Adipose tissue (tissue), 3 donors: ENCODE measurements around the gene CTXN3. TPM values are rescaled to one million over a fixed set of nuclear protein-coding genes. Genes with fewer than 3 reads are reported as not detected.

Source experiments
- H3K27ac ChIP-seq: one replicate; pipeline ENCODE4 v1.5.1; 2013; ENCODE audit warnings: low read depth, low read length
- WGBS, 3 donors: extraction: QIAGEN DNeasy Blood & Tissue Kit; methylation state at CpG; one replicate each; pipeline ENCODE4 v1.1.7; 2013; 5-methylcytosine and 5-hydroxymethylcytosine counted together
- polyA plus RNA-seq, 3 donors: library from polyadenylated mRNA; stranded (reverse); fragments of 200-250 nt; gene quantifications; one replicate each; pipeline ENCODE4 v1.2.3, GENCODE V29; 2013
- donor health status: healthy with polysubstance abuse.
- donor health status: Bipolar disorder and iron deficiency.
- donor health status: healthy.

The CTXN3 gene
- not detected for polyA plus RNA-seq

DNA sequence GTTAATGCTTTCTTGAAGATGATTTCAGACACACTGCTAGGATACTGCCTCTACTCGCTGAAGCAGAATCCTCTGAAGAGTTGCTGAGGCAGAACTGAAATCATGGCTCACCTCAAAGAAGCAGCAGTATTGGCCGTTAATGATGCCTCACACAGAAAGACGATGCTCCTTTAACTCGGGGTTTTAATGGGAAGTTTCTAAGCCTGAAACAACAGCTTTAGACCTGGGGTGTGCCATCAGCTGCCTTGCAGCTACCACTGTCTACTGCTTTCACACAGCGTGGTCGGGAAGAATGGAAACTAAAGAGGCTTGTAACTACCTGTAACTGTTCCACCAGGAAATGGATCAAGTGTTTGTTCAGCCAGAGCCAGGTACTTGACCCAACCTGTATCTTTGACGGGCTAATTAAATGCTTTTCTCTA lies at the start of gene CTXN3:
Gene CTXN3 (plus strand): TSS at position 65 of the 422 bp plus-strand sequence. CDS start 8,440 bp downstream, outside the sequence.
- 42 to 80% (median 79%) methylated on average over 7 of the region's 7 CpGs for whole genome bisulfite sequencing, 3 donors
- no peak within 1 kb of the TSS for H3K27ac ChIP-seq

DNA sequence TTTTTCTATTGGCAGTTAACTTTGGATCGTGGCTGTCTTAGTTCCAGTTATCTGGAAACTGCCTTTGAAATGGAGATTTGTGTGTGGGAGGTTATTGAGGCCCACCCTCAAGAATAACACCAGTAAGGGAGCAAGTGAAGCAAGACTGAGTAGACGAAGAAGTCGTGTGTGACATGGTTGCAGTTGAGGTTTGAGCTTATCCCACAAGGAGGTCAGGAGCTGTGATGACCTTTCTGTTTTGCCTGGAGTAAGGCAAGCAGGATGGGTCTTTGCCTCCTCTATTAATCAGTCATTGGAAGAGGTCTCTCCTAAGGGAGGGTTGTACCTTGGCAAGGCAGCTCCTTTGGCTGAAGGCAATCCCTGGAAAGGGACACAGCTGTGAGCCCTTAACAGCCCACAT lies 49.6 kb upstream of the CTXN3 start:
- no peak overlapping the region for H3K27ac ChIP-seq
- 75 to 90% (median 78%) methylated on average over 3 of the region's 3 CpGs for WGBS, 3 donors

DNA sequence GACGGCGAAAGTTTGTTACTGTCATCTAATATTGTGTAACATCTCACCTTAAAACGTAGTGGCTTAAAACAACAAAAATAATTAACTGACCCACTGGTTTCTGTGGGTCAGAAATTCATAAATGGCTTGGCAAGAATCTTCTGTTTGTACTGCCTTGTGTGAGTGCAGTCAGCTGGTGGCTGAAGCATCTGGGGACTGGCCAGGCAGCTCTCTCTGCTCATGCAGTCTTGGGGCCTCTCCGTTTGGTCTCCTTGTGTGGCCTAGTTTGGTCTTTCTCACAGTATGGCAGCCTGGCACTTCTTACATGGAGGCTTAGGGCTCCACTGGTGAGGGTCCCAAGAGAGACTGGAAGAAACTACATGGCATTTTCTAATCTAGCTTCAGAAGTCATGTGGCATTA lies 49.0 kb upstream of the CTXN3 start:
- H3K27ac ChIP-seq, result no peak overlapping the region
- WGBS, 3 donors, result 52 to 85% (median 80%) methylated on average over 4 of the region's 4 CpGs

DNA sequence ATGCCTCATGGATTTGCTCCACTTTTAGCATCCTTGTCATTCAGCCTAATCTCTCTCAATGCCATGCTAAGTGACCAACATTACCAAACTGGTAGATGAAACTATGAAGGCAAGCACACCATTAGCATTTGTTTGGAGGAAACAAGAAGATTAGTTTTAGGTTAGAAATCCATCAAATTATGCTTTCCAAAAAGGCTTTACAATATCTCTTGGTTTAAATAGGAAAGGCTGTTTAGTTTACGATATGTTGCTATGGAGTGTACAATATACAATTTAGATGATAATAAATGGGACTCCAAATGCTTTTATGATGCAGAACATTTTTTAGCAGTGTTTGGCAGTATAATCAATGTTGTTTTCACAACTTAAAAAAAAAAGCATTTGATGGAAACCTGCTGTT lies 47.8 kb upstream of the CTXN3 start:
- WGBS, 3 donors, result 71 to 74% (median 73%) methylated on average over 1 of the region's 1 CpG
- no peak overlapping the region for H3K27ac ChIP-seq

DNA sequence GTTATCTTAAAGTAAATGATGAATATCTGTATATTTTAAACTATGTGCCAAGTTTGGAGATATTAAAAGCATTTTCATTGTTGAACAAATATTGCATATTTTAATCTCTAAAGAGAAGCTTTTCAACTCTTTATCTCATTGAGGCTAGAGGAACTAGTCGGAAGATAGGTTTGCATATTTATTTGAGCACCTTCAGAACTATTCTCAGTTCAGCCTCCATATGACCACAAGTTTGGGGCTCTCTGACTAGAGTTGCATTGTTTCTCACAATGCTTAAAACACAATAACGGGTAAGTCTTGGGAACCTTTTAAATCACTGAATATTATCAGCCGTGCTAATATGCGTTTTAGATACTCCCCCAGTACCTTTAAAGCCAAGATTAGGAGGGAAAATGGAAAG lies 47.3 kb upstream of the CTXN3 start:
- WGBS, 3 donors, result 72 to 79% (median 74%) methylated on average over 4 of the region's 4 CpGs

DNA sequence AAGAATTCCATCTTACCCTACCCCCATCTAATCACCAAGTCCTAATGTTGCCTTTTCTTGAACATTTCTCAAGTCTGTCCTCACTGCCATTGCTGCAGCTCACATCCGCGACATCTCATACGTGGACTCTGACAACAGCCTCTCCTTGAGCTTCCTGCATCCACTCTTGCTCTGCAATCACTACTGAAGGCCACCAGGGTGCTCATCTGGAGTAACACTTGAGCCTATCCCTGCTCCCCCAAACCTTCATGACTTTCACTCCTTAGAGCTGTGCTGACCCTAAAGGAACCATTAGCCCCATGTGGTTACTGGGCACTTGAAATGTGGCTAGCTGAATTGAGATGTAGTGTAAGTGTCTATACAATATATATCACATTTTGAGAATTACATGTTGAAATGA lies 46.4 kb upstream of the CTXN3 start:
- 95 to 98% (median 97%) methylated on average over 3 of the region's 3 CpGs for WGBS, 3 donors
- no peak overlapping the region for H3K27ac ChIP-seq

More for the DNA sequence above, 47.3 kb upstream of the CTXN3 start:
- no peak overlapping the region for H3K27ac ChIP-seq

DNA sequence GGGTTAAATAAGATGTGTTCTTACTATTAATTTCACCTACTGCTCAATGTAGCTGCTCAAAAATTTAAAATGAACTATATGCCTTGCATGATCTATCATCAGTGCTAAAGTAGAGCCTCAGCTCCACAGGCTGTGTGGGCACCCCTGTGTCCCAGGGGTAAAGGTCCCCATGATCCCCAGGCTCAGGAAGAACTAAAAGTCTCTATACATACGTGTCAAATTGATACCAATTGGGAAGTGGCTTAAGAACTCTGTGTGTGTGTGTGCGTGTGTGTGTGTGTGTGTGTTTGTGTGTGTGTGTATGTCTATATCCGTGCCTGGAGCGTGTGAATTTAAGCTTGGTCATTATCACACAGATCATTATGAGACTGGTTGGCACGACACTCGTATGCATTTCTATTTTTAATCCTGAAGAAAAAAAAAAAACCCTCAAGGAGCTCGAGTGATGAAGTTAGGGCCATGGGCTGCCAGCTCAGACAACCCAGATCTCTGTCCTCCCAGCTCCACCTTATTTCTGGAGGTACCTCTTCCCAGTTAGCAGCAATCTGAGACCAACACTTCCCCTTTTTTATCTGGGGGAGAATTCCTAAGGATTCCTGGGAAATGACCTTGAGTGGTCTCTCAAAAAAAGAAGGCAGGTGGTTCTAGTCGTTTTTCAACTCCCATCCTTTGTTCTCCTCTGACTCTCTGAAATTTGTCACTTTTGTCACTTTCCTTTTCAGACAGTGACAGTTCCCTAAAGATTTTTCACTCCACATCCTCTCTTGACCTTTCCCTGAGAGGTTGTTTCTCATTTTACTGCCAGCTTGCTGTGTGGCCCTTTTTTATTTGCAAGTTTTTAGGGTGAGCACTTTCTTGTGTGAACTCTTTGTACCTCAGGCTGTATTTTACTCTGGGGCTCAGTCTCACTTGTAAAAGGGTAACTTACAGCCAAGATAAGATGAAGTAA lies 45.7 kb upstream of the CTXN3 start:
- 45 to 62% (median 50%) methylated on average over 8 of the region's 8 CpGs for WGBS, 3 donors
- H3K27ac ChIP-seq, result no peak overlapping the region

DNA sequence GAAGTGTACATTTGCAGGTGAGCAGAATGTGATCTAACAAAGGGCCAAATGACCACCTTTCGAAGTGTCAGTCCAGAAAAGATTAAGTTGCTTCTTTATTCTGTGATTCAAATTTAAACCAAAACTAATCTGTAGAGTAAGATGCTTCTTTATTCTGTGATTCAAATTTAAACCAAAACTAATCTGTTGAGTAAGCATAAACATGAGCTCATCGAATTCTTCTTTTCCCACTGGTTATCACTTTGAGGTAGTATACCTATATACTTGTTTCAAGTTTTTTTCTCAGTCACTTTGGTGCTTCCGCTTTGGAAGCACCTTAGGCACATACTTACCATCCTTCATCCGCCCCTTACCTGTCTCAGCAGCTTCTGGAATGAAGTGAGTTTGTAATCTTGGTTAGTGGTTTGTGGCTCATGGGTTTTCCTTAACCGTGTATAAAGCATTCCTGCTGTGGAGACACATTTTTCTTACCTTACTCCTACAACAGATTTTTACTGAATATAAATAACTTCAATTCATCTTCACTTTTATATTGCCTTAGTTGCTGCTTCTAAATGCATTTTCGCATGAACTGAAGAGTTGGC lies 40.7 kb upstream of the CTXN3 start:
- 72 to 83% (median 73%) methylated on average over 6 of the region's 6 CpGs for WGBS, 3 donors

DNA sequence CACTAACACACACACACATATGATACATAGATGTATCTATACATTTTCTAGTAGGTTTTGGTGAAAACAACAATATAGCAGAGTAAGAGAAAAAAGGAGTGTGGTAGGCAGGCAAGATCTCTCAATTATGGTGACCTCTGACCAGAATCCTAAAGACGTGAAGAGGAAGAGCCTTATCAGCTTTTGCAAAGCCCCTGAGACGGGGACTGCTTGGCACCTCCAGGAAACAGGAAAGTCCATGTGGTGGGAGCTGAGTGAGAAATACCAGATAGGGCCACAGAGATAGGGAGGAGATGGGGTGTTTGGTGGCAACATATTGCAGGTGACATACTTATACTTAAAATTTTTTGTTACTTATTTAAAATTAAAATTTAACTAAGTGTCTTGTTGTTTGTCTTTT lies 39.9 kb upstream of the CTXN3 start:
- 14 to 64% (median 27%) methylated on average over 2 of the region's 2 CpGs for WGBS, 3 donors

More for the DNA sequence above, 40.7 kb upstream of the CTXN3 start:
- no peak overlapping the region for H3K27ac ChIP-seq

DNA sequence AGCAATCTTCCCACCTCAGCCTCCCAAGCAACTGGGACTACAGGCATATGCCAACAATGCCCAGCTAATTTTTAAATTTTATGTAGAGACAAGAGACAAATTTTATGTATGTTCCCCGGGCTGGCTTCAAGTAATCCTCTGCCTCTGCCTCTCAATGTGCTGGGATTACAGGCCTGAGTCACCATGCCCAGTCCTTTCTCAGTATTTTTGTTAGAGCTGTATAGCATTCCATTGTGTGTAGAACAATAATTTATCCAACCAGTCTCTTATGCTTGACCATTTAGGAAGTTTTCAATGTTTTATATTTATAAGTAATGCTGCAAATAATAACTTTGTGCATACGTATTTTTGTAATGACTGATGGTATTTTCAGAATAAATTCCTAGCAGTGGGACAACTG lies 38.9 kb upstream of the CTXN3 start:
- 79 to 94% (median 92%) methylated on average over 2 of the region's 2 CpGs for WGBS, 3 donors
- no peak overlapping the region for H3K27ac ChIP-seq

More for the DNA sequence above, 39.9 kb upstream of the CTXN3 start:
- H3K27ac ChIP-seq, result no peak overlapping the region

DNA sequence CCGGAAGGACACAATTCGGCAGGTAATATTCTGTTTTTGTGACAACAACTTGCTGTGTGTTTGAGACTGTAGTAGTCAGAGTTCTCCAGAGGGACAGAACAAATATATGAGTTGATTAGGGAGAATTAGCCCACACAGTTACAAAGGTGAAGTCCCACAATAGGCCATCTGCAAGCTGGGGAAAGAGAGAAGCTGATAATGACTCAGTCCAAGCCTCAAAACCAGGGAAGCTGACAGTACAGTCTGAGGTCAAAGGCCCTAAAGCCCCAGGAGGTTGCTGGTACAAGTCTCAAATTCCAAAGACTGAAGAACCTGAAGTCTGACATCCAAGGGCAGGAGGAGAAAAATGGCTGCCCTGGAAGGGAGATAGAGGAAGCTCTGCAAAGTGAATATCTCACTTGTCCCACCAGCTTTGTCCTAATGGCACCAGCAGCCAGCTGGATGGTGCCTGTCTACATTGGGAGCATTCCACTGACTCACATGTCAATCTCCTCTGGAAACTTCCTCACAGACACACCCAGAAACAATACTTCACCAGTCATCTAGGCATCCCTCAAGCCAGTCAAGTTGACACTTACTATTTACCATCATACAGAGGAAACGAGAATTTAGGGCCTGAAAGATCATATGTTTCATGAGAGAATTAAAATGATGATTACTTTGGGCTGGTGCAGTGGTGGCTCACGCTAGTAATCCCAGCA lies 36.3 kb upstream of the CTXN3 start:
- H3K27ac ChIP-seq, result no peak overlapping the region
- 91 to 94% (median 93%) methylated on average over 4 of the region's 4 CpGs for WGBS, 3 donors

DNA sequence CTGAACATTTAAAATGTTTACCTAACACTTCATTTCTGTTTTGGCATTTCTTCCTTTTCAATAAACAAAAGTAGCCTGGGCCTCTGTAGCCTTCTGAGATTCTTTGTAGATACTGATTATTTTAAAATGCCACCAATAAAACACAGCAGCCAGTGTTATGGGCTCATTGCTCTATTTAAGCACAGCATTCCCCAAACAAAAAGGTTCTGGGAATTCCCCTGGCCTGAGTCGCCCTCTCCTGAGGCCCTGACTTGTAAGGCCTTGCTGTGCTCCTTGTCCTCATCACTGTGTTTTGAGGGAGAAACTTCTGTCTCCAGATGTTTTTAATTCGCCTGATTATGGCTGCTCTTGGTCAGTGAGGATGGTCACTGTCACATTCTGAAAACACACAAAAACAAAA lies 33.0 kb upstream of the CTXN3 start:
- WGBS, 3 donors, result 65 to 82% (median 72%) methylated on average over 2 of the region's 2 CpGs
- H3K27ac ChIP-seq, result no peak overlapping the region

DNA sequence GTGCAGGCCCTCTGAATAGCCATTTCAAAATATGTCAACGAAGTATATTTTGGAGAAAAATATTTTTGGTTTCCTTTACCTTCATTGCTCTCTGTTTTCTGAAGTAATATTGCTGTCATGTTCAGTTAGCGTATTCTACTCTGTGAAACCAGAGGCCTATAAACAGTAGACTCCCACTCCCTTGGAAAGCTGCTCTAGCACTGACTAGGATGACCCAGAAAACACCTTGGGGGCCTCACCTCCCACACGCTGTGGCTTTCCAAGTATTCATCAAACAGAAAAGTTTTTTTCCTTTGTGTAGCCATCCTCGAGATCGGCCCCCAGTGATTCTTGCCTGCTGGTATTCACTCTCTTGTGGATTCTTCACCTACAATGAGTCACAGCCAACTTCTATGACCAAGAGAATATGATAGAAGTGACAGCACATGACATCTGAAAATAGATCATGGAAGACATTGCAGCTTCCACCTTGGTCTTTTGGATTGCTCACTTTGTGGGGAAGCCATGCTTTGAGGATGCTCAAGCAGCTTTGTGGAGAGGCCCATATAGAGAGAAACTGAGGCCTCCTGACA lies 28.9 kb upstream of the CTXN3 start:
- no peak overlapping the region for H3K27ac ChIP-seq
- WGBS, 3 donors, result 84 to 88% (median 85%) methylated on average over 5 of the region's 5 CpGs

DNA sequence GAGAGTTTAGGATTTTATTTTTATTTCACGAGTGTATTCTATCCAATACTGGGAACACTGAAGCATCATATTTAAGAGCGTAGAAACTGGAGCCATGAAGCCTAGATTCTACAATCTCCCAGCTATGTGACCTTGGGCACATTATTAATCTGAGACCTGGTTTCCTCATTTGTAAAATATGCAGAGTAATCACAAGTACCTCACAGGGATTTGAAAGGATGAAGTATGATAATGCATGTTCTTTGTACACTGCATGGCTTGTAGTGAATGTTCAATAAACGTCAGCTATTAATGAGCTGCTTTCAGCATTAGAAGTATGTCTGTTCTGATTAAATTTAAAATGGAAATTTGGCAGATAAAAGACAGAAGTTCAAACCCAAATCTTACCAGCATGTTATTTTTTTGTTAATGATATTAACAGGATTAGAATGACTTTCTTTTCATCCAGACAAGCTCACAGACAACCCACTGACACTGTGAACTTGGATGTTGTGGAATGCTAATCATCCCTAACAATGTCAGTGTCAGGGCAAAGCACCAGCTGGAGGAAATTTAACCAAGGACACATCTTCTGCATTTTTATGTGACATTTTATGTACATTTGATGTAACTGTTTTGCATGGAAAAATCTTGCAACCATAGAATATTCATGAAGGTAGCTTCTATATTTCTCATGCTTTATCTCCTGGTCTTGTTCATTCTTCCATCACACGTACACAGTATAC lies 27.1 kb upstream of the CTXN3 start:
- 75 to 82% (median 81%) methylated on average over 4 of the region's 4 CpGs for WGBS, 3 donors
- no peak overlapping the region for H3K27ac ChIP-seq

DNA sequence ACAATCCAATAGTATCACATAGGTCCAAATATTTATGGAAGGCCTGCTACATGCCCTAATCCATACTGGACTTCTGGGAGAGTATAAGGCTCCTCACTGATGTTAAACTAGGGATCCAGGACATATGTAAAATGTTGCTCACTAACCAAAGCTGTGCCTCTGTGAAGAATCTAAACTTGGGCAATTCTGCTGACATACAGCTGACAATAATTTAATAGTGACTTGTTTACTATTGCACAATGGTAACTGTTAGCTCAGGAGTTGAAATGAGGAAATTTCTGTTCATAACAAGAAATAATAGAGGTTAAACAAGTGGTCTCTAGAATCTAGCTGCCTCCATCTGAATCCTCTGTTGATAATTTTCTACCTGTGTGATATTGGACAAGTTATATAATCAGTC lies 14.9 kb upstream of the CTXN3 start:
- no peak overlapping the region for H3K27ac ChIP-seq

DNA sequence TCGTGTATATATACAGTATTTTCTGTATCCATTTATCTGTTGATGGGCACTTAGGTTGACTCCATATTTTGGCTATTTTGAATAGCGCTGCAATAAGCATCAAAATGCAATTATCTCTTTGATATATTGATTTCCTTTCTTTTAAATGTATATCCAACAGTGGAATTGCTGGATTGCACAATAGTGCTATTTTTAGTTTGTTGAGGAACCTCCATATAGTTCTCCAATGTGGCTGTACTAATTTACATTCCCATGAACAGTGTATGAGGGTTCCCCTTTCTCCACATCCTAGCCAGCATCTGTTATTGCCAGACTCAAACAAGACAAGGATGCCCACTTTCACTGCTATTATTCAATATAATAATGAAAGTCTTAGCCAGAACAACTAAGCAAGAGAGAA lies 9.1 kb upstream of the CTXN3 start:
- H3K27ac ChIP-seq, result no peak overlapping the region
- WGBS, 3 donors, result 67 to 74% (median 70%) methylated on average over 2 of the region's 2 CpGs

DNA sequence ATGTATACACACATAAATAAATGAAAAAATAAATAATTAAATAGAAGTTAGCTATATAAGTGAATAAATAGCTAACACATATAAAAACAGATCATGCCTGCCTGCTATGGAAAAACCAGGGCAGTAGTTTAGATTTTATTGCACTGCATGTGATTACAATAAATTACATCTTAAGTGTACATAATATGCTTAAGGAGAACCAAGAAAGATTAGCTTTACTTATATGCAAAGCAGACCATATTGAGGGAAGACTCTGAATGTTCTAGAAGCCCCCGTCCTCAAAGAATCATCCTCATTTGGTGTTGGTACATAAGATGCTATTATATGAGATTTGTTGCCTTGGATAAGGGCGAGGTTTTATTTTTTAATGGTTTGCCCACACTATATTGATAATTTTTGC lies 5.9 kb upstream of the CTXN3 start:
- WGBS, 3 donors, result 87 to 94% (median 88%) methylated on average over 2 of the region's 2 CpGs
- no peak overlapping the region for H3K27ac ChIP-seq

DNA sequence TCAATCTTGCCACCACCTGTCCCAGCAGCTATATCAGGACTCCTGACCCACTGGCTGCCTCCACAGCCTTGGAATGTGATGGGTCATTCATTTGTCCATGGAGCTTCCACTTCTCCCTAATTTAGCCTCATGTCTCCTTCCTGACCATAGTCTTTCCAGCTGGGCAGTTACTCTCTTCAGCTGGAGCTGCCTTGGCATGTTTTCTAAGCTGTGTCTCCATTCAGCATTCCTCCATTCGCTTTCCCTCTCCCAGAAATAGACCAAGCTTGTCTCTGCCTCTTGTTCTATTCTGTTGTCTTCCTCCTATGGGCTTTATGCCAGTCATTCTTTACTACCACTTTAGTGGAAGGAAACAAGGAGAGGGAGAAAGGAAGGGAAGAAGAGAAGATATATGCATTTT lies 5.3 kb upstream of the CTXN3 start:
- 75 to 91% (median 89%) methylated on average over 1 of the region's 1 CpG for WGBS, 3 donors
- H3K27ac ChIP-seq, result no peak overlapping the region
